ENCODE data around the gene IREB2. TPM values are rescaled to one million over a fixed set of nuclear protein-coding genes. Genes with fewer than 3 reads are reported as not detected.

The IREB2 gene
- total and polyA plus RNA-seq, 2 of the 13 experiments (the other 11 are each of a cell fraction or from before 2014, with no cell fraction given): 24.2 to 30.4 TPM

DNA sequence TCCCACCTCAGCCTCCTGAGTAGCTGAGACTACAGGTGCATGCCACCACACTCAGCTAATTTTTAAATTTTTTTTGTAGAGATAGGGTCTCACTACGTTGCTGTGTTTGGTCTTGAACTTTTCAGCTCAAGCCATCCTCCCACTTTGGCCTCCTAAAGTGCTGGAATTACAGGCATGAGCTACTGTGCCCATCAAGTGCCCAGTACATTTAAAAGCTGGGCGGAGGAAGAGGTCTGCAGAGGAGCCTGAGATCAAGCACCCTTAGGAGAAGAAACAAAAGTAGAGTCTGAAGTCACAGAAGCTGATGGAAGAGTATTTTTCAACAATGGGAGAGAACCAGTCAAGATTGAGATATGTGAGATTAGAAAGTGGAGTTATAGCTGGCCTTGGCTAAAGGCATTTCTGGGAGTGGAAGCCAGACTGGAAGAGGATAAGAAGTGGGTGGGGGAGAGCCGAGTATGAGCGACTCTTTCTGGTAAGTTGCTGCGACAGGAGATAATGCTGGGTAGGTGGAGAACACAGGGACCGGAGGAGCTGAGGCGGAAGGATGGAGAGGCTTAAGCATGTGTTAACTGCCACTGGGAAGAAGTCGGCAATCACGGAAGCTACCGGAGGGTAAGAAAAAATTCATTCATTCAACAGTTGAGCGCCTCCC lies 782 bp upstream of the IREB2 start (continued):
- 0 out of 2 replicates have a peak, but pooled peaks have one; percentile 55 for TF ChIP-seq ZNF567 (CRISPR knock-in tag; IDR thresholded peaks at IDR 0.05; ENCODE audit: borderline replicate concordance)

DNA sequence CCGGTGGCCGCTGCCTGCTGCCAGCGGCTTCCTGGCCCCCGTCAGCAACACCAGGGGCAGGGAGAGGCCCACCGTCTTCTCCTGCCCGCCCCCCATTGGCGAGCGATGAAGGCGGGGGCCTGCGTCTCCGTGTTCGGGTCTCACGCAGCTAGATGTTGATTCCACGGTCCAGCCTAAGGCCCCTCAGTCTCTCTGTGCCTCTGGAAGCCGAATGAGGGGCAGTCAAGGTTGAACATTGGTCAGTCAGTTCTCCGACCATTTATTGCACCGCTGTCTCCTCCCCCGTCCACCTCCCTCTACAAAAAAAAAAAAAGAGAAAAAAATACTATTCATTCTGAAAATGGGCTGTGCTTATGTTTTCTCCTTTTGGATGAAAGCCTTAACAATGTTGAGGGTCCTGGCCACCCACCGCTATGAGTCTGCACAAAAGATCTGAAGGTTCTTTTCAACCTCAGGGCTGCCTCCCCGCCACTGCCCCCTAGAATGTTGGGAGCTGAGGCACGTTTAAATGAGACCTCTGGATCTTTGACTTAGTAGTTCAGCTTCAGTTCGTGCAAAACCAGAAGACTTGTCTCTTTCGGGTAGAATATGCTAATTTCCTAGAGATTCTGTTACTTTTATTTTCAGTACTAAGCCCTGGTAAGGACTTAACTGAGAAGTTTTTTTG lies 736 bp downstream of the IREB2 start:
- in situ Hi-C loops (cut with HindIII; ENCODE audit: extremely low pct_ligation_motif_present, low pct_unique_long_range_greater_than_20kb): no loop called here
- ATAC-seq (peak; percentile 76), FAIRE-seq (peak; percentile 64), DNase-seq (ENCODE audit: low spot score) (peak; percentile 60)
- H3K36me3 ChIP-seq (replicated peaks in 1 of 2; ENCODE audit: control insufficient read depth in 1 of 2, insufficient read depth in 2 of 2, low read length in 2 of 2): peaks cover 3 to 19% of the 10 kb centered on the region in 2 experiments; a peak in 3 of 5 replicates
- H3K27me3 ChIP-seq (ENCODE audit: control insufficient read depth in 1 of 2, insufficient read depth in 2 of 2, low read length in 2 of 2): no peaks in the 10 kb centered on the region; a peak in 1 of 5 replicates
- peak overlapping the region; percentile 100 for H3K9ac ChIP-seq (ENCODE audit: insufficient read depth, low read depth, low read length)
- POLR2A ChIA-PET: interaction anchor here (0.7 to 3.6 kb wide), 16 partner anchors 9 to 139 kb away, joined by 3 to 54 read pairs (median 12); partner anchors contain the start of genes CHRNA5, HYKK, PSMA4 and SKIC8
- CTCF ChIA-PET (ENCODE audit: low intra/inter-chr PET ratio, low total read pairs): no interaction called here
- peaks cover 62% of the 10 kb centered on the region for H3K4me1 ChIP-seq (ENCODE audit: insufficient read depth, low read length)
- H2AFZ ChIP-seq (ENCODE audit: low read length): no peak overlapping the region
- no peaks in the 10 kb centered on the region for H3K9me3 ChIP-seq (ENCODE audit: low read length)
- peak overlapping the region; percentile 81 for H3K4me2 ChIP-seq (ENCODE audit: low read depth, low read length)
- H3K79me2 ChIP-seq (ENCODE audit: insufficient read depth, low read length): peaks cover 53% of the 10 kb centered on the region
- intact Hi-C loops (cut with micrococcal nuclease; ENCODE audit: unreplicated experiment): loop anchor here (5.0 kb wide), 1 partner anchor 131 kb away; no protein-coding TSS in a partner anchor
- peaks cover 4% of the 10 kb centered on the region for H4K20me1 ChIP-seq (ENCODE audit: insufficient read depth, low read length)
- under 1% methylated on average over 13 of the region's 23 CpGs for WGBS (ENCODE audit: low lambda C conversion rate)
- H3K4me3 ChIP-seq (replicated peaks in 1 of 3; ENCODE audit: insufficient read depth in 1 of 3, low read depth in 2 of 3, low read length in 3 of 3): peak overlapping the region; percentile 94 to 97 (median 96)
- peak overlapping the region; percentile 99 for H3K27ac ChIP-seq (ENCODE audit: extremely low read length, insufficient read depth, low read length)
- no TSS peak for BruUV-seq (replicated peaks)
- TF ChIP-seq, protein P1, sequence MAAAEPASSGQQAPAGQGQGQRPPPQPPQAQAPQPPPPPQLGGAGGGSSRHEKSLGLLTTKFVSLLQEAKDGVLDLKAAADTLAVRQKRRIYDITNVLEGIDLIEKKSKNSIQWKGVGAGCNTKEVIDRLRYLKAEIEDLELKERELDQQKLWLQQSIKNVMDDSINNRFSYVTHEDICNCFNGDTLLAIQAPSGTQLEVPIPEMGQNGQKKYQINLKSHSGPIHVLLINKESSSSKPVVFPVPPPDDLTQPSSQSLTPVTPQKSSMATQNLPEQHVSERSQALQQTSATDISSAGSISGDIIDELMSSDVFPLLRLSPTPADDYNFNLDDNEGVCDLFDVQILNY (CRISPR knock-in tag; conservative IDR thresholded peaks at IDR 0.05): no peak
- TF ChIP-seq ZKSCAN1 (IDR thresholded peaks at IDR 0.05; ENCODE audit: low read length) (no peak), KLF11 (CRISPR knock-in tag; IDR thresholded peaks at IDR 0.05) (0 out of 2 replicates have a peak, but pooled peaks have one; percentile 12), ZNF501 (CRISPR knock-in tag; IDR thresholded peaks at IDR 0.05) (peak; percentile 35; the same call in 1 of the 2 replicates), MBD4 (IDR thresholded peaks at IDR 0.05; ENCODE audit: borderline replicate concordance, low read length) (no peak), SALL2 (CRISPR knock-in tag; IDR thresholded peaks at IDR 0.05) (peak; percentile 94; the same call in 1 of the 2 replicates), LCORL (IDR thresholded peaks at IDR 0.05) (0 out of 2 replicates have a peak, but pooled peaks have one; percentile 0), LCORL (CRISPR knock-in tag; IDR thresholded peaks at IDR 0.05) (no peak), KDM4B (CRISPR knock-in tag; IDR thresholded peaks at IDR 0.05) (0 out of 2 replicates have a peak, but pooled peaks have one; percentile 13), ZNF225 (CRISPR knock-in tag; IDR thresholded peaks at IDR 0.05) (peak; percentile 55; the same call in 1 of the 2 replicates), ZMAT3 (CRISPR knock-in tag; conservative IDR thresholded peaks at IDR 0.05) (no peak), ZNF564 (CRISPR knock-in tag; IDR thresholded peaks at IDR 0.05) (no peak), PATZ1 (CRISPR knock-in tag; IDR thresholded peaks at IDR 0.05) (peak; percentile 18; the same call in 1 of the 2 replicates), ZNF20 (CRISPR knock-in tag; IDR thresholded peaks at IDR 0.05) (peak; percentile 24; the same call in 1 of the 2 replicates), HNF1B (CRISPR knock-in tag; IDR thresholded peaks at IDR 0.05) (peak; percentile 35; the same call in 1 of the 2 replicates), AGO2 (optimal IDR thresholded peaks at IDR 0.05; ENCODE audit: low read depth, low read length) (peak; percentile 11)

Measured in HepG2 (cell line).